ENCODE results near the gene COP1.

Gene COP1

DNA sequence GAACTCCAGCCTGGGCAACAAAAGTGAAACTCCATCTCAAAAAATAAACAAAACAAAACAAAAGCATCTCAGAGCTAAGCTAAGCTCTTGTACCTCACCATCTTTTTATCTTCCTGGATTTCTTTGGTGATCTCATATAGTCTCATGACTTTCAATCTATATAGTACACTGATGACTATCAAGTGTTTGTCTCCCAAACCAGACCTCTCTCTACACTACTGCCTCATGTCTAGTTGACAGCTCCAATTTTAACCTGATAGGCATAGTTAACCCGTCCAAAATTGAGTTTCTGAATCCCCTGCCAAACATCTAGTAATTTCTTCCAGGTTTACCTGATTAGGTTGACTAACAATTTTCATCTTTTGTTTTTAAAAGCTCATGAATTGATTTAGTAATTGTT, 151.7 kb downstream of the COP1 start:
- no peak overlapping the region for H3K4me3 ChIP-seq (ENCODE audit: low read depth, low read length)
- ChIA-PET POLR2A (no interaction called here), CTCF (no interaction called here)
- DNase-seq (ENCODE audit: low read depth, low spot score): no peak
- TF ChIP-seq, protein P1, sequence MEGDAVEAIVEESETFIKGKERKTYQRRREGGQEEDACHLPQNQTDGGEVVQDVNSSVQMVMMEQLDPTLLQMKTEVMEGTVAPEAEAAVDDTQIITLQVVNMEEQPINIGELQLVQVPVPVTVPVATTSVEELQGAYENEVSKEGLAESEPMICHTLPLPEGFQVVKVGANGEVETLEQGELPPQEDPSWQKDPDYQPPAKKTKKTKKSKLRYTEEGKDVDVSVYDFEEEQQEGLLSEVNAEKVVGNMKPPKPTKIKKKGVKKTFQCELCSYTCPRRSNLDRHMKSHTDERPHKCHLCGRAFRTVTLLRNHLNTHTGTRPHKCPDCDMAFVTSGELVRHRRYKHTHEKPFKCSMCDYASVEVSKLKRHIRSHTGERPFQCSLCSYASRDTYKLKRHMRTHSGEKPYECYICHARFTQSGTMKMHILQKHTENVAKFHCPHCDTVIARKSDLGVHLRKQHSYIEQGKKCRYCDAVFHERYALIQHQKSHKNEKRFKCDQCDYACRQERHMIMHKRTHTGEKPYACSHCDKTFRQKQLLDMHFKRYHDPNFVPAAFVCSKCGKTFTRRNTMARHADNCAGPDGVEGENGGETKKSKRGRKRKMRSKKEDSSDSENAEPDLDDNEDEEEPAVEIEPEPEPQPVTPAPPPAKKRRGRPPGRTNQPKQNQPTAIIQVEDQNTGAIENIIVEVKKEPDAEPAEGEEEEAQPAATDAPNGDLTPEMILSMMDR (IDR thresholded peaks at IDR 0.05; ENCODE audit: insufficient read depth, low read length, missing control alignments): no peak

DNA sequence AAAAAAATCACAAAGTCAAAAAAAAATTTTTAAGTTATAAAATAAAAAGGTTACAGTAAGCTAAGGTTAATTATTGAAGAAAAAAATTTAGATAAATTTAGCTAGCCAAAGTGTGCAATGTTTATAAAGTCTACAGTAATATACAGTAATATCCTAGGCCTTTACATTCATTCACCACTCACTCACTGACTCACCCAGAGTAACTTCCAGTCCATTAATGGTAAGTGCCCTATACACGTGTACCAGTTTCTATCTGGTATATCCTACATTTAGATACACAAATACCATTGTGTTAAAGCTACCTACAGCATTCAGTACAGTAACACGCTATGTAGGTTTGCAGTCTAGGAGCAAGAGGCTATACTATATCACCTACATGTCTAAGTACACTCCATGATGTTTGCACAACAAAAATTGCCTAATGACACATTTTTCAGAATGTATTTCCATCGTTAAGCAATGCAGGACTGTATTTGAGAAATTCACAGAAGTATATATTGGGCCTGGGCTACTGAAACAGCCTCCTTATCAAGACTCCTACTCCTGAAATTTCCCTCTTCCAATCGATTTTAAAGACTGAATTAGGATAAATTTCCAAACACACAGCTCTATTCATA, 155.1 kb downstream of the COP1 start:
- CTCF ChIA-PET: no interaction called here
- TF ChIP-seq, protein P1 (IDR thresholded peaks at IDR 0.05; ENCODE audit: insufficient read depth, low read length, missing control alignments): no peak
- POLR2A ChIA-PET: no interaction called here
- H3K4me3 ChIP-seq (ENCODE audit: low read depth, low read length): no peak overlapping the region
- DNase-seq (ENCODE audit: low read depth, low spot score): no peak

DNA sequence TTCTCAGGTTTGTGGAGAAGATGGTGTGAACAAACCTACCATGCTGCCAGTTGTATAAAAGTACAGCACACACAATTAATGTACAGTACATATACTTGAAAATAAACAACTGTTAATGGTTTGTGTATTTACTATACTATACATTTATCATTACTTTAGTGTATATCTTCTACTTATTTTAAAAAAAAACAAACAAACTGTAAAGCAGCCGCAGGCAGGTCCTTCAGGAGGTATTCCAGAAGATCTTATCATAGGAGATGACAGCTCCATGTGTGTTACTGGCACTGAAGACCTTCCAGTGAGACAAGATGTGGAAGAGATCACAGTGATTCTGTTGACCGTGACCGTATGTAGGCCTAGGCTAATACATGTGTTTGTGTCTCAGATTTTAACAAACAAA, 155.7 kb downstream of the COP1 start:
- ChIA-PET CTCF (no interaction called here), POLR2A (no interaction called here)
- DNase-seq (ENCODE audit: low read depth, low spot score): no peak
- TF ChIP-seq, protein P1 (IDR thresholded peaks at IDR 0.05; ENCODE audit: insufficient read depth, low read length, missing control alignments): no peak
- H3K4me3 ChIP-seq (ENCODE audit: low read depth, low read length): no peak overlapping the region

DNA sequence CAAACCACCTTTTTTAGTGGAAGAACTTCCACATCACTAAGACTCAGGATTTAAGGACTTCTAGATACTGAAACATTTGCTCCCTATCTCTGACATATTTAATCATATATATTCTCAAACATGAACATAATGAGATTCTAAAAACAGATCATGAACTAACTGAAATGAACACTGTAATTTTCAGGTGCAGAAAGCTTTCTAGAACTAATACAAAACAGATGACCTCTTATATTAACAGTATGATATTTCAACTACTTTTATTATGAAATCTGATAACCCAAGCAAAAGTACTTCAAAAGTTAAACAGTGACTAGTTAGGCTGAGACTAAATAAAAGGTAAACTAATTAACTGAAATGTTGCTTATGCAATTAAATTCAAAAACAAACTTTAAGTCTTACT, 157.5 kb downstream of the COP1 start:
- no peak for DNase-seq (ENCODE audit: low read depth, low spot score)
- TF ChIP-seq, protein P1 (IDR thresholded peaks at IDR 0.05; ENCODE audit: insufficient read depth, low read length, missing control alignments): no peak
- ChIA-PET POLR2A (no interaction called here), CTCF (interaction anchor here (1.3 kb wide), 1 partner anchor 24 kb away, joined by 3 read pairs; no protein-coding TSS in a partner anchor)
- no peak overlapping the region for H3K4me3 ChIP-seq (ENCODE audit: low read depth, low read length)

DNA sequence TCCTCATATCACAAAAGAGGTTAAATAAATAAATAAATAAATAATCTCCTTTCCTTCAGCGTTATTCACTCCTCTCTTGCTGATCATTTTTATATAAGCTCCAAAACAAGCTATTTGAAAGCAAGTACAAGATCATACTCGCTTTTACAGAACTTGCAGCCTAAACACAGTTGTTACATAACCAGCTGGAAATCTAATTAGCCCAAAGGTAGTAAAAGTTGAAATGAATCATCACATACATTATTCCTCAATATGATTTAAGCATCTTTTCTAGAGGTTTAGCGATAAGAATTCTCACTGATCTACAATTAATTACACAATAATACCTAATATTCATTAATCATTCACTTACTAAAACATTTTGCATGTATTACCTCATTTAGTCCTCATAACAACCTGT, 160.2 kb downstream of the COP1 start:
- POLR2A ChIA-PET: no interaction called here
- no peak for DNase-seq (ENCODE audit: low read depth, low spot score)
- H3K4me3 ChIP-seq (ENCODE audit: low read depth, low read length): no peak overlapping the region
- CTCF ChIA-PET: interaction anchor here (0.7 kb wide), 1 partner anchor 27 kb away, joined by 3 read pairs; no protein-coding TSS in a partner anchor
- TF ChIP-seq, protein P1 (IDR thresholded peaks at IDR 0.05; ENCODE audit: insufficient read depth, low read length, missing control alignments): no peak

GRCh38 chr1:176043537-176043936, 163.5 kb downstream of the COP1 start:
- CTCF ChIA-PET: no interaction called here
- POLR2A ChIA-PET: no interaction called here

More at GRCh38 chr1:176043537-176043936, 163.5 kb downstream of the COP1 start:
- no peak for DNase-seq (ENCODE audit: low read depth, low spot score)
- no peak overlapping the region for H3K4me3 ChIP-seq (ENCODE audit: low read depth, low read length)
- TF ChIP-seq, protein P1 (IDR thresholded peaks at IDR 0.05; ENCODE audit: insufficient read depth, low read length, missing control alignments): no peak
